Neural crest cell (in vitro differentiated cells): ENCODE measurements around the gene SARDH. TPM values are rescaled to one million over a fixed set of nuclear protein-coding genes. Genes with fewer than 3 reads are reported as not detected.

Source experiments
- DNase-seq: peaks from one replicate; pipeline ENCODE4 v3.0.0; 2021; ENCODE audit warnings: low read depth, mixed read lengths, low spot score
- H3K27ac Mint-ChIP-seq: one replicate; pipeline ENCODE4 v1.8.0; 2021; ENCODE audit warnings: mild to moderate bottlenecking, mixed read lengths; ENCODE audit not compliant: unreplicated experiment
- H3K27me3 Mint-ChIP-seq: 2 replicates; pipeline ENCODE4 v1.8.0; 2021; ENCODE audit warnings: low read depth, mild to moderate bottlenecking, mixed read lengths
- H3K36me3 Mint-ChIP-seq: 2 replicates; pipeline ENCODE4 v1.8.0; 2021; ENCODE audit warnings: low read depth, mild to moderate bottlenecking, mixed read lengths
- H3K4me1 Mint-ChIP-seq: 2 replicates; pipeline ENCODE4 v1.8.0; 2021; ENCODE audit warnings: mixed read lengths
- H3K4me3 Mint-ChIP-seq: one replicate; pipeline ENCODE4 v1.8.0; 2021; ENCODE audit warnings: mild to moderate bottlenecking, mixed read lengths
- H3K9me3 Mint-ChIP-seq: 2 replicates; pipeline ENCODE4 v1.8.0; 2021; ENCODE audit warnings: mixed read lengths
- total RNA-seq: library from RNA; stranded (reverse); gene quantifications from 2 replicates; pipeline ENCODE4 v1.2.1, GENCODE V29; 2021
- TF ChIP-seq, protein P1 (sequence below): fragments of 200-600 bp; sonication (generic); conservative IDR thresholded peaks from 2 replicates; pipeline ENCODE4 v1.5.0; 2021; ENCODE audit warnings: antibody characterized with exemption, mild to moderate bottlenecking

The SARDH gene
- total RNA-seq, 1 donor from 2014 or later, result 4.5 TPM

- H3K27ac Mint-ChIP-seq, result no peak overlapping the region
- TF ChIP-seq, protein P1, sequence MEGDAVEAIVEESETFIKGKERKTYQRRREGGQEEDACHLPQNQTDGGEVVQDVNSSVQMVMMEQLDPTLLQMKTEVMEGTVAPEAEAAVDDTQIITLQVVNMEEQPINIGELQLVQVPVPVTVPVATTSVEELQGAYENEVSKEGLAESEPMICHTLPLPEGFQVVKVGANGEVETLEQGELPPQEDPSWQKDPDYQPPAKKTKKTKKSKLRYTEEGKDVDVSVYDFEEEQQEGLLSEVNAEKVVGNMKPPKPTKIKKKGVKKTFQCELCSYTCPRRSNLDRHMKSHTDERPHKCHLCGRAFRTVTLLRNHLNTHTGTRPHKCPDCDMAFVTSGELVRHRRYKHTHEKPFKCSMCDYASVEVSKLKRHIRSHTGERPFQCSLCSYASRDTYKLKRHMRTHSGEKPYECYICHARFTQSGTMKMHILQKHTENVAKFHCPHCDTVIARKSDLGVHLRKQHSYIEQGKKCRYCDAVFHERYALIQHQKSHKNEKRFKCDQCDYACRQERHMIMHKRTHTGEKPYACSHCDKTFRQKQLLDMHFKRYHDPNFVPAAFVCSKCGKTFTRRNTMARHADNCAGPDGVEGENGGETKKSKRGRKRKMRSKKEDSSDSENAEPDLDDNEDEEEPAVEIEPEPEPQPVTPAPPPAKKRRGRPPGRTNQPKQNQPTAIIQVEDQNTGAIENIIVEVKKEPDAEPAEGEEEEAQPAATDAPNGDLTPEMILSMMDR, result no peak
- no peak overlapping the region for H3K4me3 Mint-ChIP-seq
- no peaks in the 10 kb centered on the region for H3K9me3 Mint-ChIP-seq
- no peaks in the 10 kb centered on the region for H3K36me3 Mint-ChIP-seq
- no peak for DNase-seq
- peaks cover 25% of the 10 kb centered on the region for H3K4me1 Mint-ChIP-seq
- peaks cover 29% of the 10 kb centered on the region for H3K27me3 Mint-ChIP-seq
These were observed 99.4 kb downstream of the SARDH start for GRCh38 chr9:133638711-133639110.

DNA sequence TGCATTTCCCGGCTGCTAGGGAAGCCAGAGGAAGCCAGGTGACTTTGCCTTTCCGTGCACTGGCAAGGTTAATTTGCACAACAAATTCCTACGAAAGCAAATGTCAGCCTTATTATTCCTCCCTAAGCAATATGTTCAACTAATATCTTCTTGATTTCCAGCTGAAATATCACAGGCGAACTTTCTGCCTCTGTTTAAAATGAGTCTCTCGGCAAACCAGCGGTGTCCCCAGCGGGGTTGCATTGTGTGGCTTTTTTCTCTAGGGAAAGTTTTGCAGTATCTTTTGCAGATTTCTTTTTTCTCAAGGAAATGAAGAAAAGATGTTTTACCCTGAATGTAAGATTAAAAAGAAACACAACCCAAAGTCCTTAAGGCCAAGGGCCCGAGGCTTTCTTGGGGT, 100.1 kb downstream of the SARDH start:
- H3K27me3 Mint-ChIP-seq, result peaks cover 29% of the 10 kb centered on the region

DNA sequence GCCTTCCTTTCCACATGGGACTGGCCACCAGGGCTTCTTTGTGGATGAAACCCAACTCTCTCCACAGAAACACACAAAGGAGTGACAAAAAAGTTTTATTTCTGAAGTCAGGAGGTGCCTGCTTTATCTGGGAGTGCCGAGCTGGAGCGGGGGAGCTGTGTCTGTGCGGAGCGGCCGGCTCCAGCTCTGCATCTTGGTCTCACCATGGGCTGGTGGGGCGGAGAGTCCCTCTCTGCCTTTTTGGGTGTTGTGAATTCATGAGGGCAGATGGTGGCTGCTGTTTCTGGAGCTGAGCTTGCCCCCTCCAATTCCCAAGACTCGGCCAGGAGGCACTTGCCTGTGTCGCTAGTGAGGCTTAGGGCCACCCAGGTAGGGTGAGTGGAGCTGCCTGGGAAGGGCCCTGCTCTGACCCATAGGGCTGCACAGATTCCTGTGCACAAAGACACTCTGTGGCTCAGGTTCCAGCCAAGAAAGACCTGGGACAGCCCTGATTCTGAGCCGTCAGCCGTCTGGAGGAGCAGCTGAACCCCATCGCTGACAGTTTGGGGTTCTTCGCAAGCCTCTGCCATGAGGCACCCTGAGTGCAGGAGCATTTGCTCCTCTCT, 100.6 kb downstream of the SARDH start:
- H3K36me3 Mint-ChIP-seq, result no peaks in the 10 kb centered on the region
- H3K27me3 Mint-ChIP-seq, result peaks cover 29% of the 10 kb centered on the region
- DNase-seq, result no peak
- H3K9me3 Mint-ChIP-seq, result no peaks in the 10 kb centered on the region
- TF ChIP-seq, protein P1, result no peak
- H3K4me3 Mint-ChIP-seq, result no peak overlapping the region
- no peak overlapping the region for H3K27ac Mint-ChIP-seq
- peaks cover 34% of the 10 kb centered on the region for H3K4me1 Mint-ChIP-seq

More for the DNA sequence above, 100.1 kb downstream of the SARDH start:
- Mint-ChIP-seq H3K4me1 (peaks cover 29% of the 10 kb centered on the region), H3K27ac (no peak overlapping the region), H3K4me3 (no peak overlapping the region), H3K36me3 (no peaks in the 10 kb centered on the region), H3K9me3 (no peaks in the 10 kb centered on the region)
- DNase-seq, result no peak
- TF ChIP-seq, protein P1, result no peak

- Mint-ChIP-seq H3K27ac (peak overlapping the region; percentile 14), H3K27me3 (peaks cover 29% of the 10 kb centered on the region), H3K36me3 (no peaks in the 10 kb centered on the region), H3K4me3 (no peak overlapping the region), H3K4me1 (peaks cover 35% of the 10 kb centered on the region), H3K9me3 (no peaks in the 10 kb centered on the region)
- no peak for DNase-seq
- TF ChIP-seq, protein P1, result no peak
These were observed 101.2 kb downstream of the SARDH start for GRCh38 chr9:133636902-133637301.

- H3K9me3 Mint-ChIP-seq, result no peaks in the 10 kb centered on the region
- TF ChIP-seq, protein P1, result no peak
- no peaks in the 10 kb centered on the region for H3K36me3 Mint-ChIP-seq
- no peak within 1 kb of the TSS for H3K4me3 Mint-ChIP-seq
- peak within 1 kb of the TSS; percentile 14 for H3K27ac Mint-ChIP-seq
- peaks cover 29% of the 10 kb centered on the region for H3K27me3 Mint-ChIP-seq
- peaks cover 35% of the 10 kb centered on the region for H3K4me1 Mint-ChIP-seq
- no peak for DNase-seq
These were observed 102.3 kb downstream of the SARDH start, which contains the start of gene DBH for GRCh38 chr9:133635533-133636531. Gene DBH (plus strand): TSS chr9:133636363. CDS start chr9:133636372, 9 bp downstream.
